SW480 (cell line): ENCODE measurements around the gene PLEKHM1.
A peak's percentile ranks its signal among the peaks of the same experiment; 100 is the strongest.

Experiments
- DNase-seq: peaks from one replicate; pipeline ENCODE4 v3.0.0-alpha.2; 2016; ENCODE audit warnings: low spot score

Gene PLEKHM1

DNA sequence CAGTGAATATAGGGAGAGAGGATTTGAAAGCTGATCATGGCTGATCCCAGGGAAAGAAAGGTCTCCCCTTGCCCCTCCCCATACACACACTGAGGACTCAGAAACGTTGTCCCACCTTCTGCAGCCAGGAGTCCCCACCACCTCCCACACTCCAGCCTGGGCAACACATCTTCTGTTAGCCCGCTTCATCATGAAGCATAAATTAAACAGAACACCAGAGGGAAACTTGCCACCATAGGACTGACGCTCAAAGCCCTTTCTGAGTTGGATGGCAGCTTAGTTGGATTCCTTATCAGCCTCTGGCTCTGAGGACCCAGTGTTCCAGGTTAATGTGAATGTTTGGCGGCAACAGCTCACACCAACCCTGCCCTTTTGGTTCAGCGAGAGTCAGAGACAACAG is 91.7 kb downstream of the PLEKHM1 start:
- no peak for DNase-seq

DNA sequence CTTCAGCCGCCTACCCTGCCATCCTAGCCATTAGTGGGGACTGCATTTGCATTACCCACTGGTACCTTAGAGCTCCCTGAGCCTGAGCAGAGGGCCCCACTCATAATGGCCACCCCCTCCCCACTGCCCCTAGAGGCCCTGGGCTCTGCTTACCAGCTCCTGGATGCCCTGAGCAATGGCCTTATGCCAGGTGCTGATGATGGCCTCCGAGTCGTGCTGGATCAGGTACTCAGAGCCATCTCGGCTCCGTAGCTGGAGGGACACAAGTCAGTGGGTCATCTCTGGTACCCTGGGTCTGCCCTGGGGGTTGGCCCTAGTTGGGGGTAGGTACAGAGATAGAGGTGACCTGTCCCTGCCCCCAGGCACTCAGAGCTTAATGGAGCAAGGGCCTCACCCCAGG is 92.7 kb downstream of the PLEKHM1 start:
- no peak for DNase-seq

DNA sequence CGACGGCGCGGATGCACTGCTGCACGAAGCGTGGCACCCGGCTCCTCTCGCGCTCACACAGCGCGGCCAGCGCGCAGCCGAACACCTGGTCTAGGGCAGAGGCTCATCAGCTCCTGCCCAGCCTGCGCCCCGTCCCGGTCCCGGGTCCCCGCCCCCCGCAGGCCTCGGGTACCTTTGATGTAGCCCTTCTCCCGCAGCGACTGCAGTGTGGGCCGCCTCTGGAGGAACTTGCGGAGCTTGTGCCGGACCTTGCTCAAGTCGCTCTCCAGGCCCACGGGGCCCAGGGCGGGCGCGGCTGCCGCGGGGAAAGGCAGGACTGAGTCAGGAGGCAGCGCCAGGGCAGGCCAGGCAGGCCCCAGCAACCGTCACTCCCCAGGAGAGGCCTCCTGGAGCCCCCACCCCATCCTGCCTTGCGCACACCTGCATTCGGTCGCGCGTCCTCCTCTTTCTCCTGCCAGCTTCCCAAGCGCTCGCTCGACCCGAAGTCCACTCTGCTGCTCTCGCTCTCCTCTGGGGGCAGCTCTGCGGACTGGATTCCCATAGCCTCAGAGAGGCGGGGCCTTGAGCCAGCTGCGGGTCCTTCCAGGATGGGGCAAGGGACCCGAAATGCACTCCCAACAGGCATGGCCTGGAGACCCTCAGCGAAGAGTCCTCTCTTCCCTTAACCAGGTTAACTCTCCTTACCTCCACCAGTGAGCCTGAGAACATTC is 93.9 kb downstream of the PLEKHM1 start:
- no peak for DNase-seq

DNA sequence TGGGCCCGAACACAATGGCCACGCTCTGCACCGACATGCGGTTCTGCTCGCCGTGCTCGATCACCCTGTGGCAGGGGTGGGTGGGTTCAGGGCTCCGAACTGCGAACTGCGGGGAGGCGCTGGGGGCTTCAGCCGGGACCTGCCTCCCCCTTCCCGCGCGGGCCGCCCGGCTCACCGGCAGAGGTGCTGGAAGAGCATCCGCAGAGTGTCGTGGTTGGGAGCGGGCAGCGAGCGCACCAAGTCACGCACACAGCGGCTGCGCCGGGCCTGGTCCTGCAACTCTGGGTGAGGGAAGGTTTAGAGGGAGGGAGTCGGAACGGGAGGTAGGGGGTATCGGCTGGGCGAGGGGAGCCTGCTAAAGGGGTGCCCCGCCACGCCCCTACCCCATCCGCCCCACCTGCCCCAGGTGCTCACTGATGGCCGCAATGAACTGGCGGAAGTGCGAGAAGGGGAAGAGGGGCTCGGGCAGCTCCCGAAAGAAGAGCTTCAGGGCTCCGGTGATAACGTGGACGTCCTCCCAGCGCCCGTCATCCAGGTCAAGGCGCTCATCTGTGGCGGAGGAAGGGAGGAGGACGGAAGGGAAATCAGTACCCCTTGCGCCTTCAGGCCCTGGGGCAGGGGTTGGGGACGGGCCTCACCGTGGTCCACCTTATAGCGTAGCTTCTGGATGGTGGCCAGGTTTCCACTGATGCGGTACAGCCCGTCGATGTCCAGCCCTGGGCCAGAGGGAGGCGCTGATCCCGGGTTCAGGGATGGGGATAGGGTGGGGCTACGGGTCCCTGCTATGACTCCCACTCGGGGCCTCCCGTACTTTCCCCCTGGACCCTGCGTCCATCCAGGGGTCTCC is 94.7 kb downstream of the PLEKHM1 start:
- DNase-seq = no peak

DNA sequence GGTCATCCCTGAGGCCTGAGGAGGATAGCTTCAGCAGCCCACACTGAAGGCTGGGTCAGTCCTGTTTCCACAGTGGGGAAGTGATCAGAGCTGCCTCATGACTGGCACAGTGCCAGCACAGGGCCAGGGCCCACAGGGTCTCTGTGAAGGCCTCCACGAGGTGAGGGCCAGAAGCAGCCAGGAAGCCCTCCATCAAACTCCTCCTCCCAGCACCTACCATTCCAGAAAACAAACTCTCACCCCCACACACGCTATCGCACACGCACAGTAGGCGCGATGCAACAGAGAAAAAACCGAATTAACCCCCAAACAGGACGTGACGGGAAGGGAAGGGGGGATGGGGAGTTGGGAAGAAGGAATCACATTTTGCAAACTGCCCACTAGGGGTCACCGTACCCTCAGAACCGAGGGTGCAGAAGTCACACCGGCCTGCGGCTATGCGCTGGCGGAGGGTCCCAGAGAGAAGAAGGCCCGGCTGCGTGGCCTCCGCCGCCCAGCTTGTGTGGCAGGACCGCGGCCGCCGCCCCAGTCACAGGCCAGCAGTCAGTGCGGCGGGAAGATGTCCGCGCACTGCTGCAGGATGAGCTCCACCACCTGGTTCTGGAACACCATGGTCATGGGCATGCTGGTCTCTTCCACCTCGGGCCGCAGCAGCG is 95.5 kb downstream of the PLEKHM1 start:
- peak; percentile 52 for DNase-seq

DNA sequence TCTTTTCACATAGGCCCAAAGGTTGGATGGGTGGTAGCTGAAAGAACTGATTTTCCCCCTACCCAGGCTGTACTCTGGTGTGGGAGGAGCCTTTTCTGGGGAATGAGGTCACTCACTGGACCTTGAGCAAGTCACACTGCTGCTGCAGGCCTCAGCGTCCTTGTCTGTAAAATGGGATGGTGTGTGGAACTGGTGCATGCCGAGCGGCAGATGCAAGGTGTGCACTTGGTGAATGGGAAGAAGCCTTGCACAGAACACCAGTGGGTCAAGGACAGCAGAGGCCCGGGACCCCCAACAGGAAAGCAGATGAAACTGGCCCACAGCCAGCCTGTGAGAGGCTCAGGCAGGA is 96.0 kb downstream of the PLEKHM1 start:
- no peak for DNase-seq

DNA sequence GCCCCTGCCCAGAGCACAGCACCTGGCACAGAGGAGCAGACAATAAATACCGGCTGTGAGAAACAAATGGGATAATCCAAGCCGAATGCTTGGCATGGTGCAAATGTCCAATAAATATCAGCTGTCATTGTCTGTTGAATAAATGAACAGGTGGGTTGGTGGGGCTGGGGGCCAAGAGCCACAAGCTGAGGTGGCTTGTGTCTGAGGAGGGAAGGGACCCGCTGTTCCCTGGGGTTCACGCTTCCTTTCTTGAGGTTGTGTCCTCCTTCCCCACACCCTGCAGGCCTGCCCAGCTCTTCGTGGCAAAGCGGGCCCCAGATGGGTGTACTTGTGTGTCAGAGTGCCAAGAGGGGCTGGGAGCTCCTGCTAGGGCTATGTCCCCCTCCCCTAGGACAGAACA is 96.4 kb downstream of the PLEKHM1 start:
- no peak for DNase-seq

DNA sequence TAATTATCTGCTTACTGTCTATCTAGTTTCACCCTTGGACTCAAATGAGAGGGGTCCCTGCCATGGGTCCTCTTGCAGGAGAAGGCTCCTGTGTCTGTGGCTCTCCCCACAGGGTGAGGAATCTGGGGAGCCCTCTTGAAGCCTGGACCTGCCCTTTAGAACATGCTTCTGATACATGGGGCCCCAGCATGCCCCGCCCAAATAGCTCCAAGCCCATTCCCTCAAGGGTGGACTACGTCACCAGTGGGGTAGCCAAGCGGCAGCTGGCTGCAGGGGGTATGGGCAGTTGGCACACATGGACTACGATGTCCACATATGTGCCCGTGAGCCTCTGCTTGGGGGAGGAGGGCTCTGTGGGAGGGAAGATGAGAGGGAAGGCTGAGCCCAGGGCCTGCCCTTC is 97.1 kb downstream of the PLEKHM1 start:
- no peak for DNase-seq

DNA sequence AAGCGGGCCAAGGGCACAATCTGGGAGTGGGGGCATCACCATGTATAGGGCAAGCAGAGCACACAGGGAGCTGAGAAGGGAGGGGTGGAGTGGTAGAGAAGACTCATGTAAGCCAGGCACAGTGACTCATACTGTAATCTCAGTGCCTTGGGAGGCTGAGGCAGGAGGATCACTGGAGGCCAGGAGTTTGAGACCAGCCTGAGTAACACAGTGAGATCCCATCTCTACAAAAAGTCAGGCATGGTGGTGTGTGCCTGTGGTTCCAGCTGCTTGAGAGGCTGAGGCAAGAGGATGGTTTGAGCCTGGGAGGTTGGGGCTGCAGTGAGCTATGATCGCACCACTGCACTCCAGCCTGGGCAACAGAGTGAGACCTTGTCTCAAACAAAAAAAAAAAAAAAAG is 98.6 kb downstream of the PLEKHM1 start:
- DNase-seq = no peak

DNA sequence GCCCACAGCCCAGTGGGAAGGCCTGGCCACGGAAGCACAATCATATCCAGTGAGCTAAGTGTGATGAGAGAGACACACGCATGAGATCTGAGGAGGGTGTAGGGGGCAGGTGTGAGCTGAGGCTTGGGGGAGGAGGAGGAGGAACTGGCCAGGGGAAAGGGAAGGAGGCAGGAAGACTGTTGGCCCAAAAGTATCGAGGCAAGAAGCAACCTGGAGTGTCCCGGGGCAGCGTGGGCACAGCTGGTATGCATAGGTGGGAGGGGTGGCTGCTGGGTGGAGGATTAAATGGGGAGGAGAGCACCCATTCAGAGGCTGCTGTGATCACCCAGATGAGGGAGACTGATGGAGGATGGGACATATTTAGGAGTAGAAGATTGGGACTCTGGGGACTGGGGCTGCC is 99.2 kb downstream of the PLEKHM1 start:
- no peak for DNase-seq

DNA sequence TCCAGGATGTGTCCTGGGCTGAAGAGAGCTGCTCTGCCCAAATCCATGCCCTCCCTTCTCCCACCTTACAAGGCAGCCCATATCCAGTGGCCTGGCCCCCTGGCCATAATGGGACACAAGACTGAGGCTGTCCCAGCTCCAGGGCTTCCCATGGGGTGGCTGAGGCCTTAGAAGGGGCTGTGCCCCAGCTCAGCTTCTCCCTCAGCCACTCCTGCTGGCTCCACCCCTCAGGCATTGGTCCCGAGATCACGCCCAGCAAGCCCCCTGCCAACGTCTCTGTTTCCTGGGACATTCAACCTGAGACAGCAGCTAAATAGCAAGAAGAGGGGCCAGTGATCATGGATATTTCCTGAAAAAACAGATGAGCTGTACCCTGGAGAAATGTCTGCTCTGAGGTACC is 101.2 kb downstream of the PLEKHM1 start:
- no peak for DNase-seq

DNA sequence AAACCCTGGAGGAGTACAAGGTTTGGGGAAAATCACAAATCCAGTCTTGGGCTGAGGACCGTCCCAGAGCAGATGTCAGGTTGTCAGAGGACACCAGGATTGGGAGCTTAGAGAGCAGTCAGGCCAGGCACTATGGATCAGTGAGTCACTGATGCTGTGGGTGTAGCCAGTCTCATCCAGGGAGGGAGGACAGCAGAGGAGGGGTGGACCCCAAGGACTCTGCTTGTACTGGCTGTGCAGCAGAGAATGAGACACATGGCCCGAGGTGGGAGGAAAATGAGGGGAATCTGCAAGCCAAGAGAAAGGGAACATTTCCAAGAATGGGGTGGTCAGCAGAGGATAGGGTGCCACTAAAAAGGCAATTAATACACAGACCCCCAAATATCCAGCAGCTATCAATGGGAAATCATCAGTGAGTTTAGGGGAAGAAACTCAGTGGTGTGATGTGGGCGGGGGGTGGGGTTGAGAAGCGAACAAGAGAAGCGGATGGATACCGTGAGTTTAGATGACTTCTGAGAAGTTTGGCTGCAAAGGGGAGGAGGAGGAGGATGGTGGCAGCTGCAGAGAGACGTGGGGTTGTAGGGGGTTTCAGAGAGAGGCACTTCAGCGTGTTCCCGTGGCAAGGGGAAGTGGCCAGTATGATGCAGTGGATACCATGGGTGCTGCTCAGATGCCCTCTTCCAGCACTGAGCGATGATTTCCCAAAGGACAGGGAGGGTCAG is 101.8 kb downstream of the PLEKHM1 start:
- DNase-seq = no peak

DNA sequence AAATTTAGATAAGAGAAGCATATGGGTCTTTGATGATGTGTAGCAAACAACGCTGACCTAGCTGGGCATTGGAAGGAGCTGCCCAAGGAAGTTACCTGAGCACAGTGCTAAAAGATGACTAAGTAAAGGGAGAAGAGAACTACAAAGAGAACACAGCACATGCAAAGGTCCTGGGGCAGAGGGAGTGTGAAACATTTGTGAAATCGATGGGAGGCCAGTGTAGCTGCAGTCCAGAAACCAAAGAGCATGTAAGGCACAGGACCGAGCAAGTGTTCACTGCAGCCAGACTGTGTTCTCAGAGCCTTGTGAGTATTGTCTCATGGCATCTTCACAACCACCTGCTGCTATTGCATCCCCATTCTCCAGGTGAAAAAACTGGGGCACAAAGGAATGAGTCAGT is 102.8 kb downstream of the PLEKHM1 start:
- no peak for DNase-seq

DNA sequence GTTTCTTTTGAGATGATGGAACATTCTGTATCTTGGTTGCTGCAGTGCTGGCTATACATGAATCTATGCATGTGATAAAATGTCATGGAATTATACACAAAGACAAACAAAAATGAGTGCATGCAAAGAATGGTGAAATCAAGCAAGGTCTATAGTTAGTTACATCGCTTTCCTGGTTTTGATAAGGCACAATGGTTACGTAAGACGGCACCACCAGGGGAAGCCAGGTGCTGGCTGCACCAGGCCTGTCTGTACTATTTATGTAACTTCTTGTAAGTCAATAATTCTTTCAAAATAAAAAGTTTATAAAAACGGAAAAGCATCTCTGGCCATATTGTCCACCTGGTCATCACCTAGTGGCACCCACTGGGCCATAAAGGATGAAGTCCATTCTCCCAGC is 104.3 kb downstream of the PLEKHM1 start:
- no peak for DNase-seq
